K562 (cell line): ENCODE measurements around the gene BRD3. TPM values are rescaled to one million over a fixed set of nuclear protein-coding genes. Genes with fewer than 3 reads are reported as not detected.
A peak's percentile ranks its signal among the peaks of the same experiment; 100 is the strongest.

ENCODE experiments used
- ARHGAP35 ChIP-seq: fragments of 450-650 bp; IDR thresholded peaks from 2 replicates; pipeline ENCODE4 v1.6.1; 2018; ENCODE audit not compliant: partially characterized antibody
- EHMT2 ChIP-seq: fragments of 450-650 bp; IDR thresholded peaks from 2 replicates; pipeline ENCODE4 v1.6.1; 2018; ENCODE audit warnings: antibody characterized with exemption
- ETV6 ChIP-seq, 3 experiments: fragments of 150-350 bp in 1 of 3; sonication (generic) in 1 of 3; formaldehyde crosslinking in 1 of 3; IDR thresholded peaks; 2 replicates each; pipeline versions ENCODE4 v1.6.1 to v1.8.0; 2014 to 2022; ENCODE audit warnings: borderline replicate concordance in 2 of 3, low read depth in 2 of 3, antibody characterized with exemption in 1 of 3, low read length in 1 of 3, mild to moderate bottlenecking in 1 of 3, missing genetic modification reagents in 1 of 3
- FOXA1 ChIP-seq: fragments of 450-650 bp; IDR thresholded peaks from 2 replicates; pipeline ENCODE4 v1.6.1; 2016; ENCODE audit warnings: mild to moderate bottlenecking, borderline replicate concordance
- HDAC6 ChIP-seq: IDR thresholded peaks from 2 replicates; pipeline ENCODE4 v1.6.1; 2012; ENCODE audit warnings: low read depth, mild to moderate bottlenecking, control low read depth, inconsistent platforms, low read length, moderate library complexity
- KAT7 ChIP-seq: sonication (generic); formaldehyde crosslinking; IDR thresholded peaks from 2 replicates; pipeline ENCODE4 v1.8.0; 2022; ENCODE audit warnings: missing genetic modification reagents, mild to moderate bottlenecking, borderline replicate concordance
- MECOM ChIP-seq: fragments of 250-450 bp; sonication (Bioruptor Pico); IDR thresholded peaks from 2 replicates; pipeline ENCODE4 v1.8.0; 2022; ENCODE audit warnings: inconsistent platforms
- NELFE ChIP-seq: IDR thresholded peaks from 2 replicates; pipeline ENCODE4 v1.6.1; 2011; ENCODE audit warnings: mild to moderate bottlenecking; ENCODE audit not compliant: insufficient read depth, insufficient read length
- NR3C1 ChIP-seq: sonication (generic); formaldehyde crosslinking; IDR thresholded peaks from 2 replicates; pipeline ENCODE4 v1.8.1; 2022; ENCODE audit warnings: missing genetic modification reagents
- NR4A1 ChIP-seq, 2 experiments: fragments of 250-450 bp in 1 of 2; fragments of 450-650 bp in 1 of 2; sonication (Bioruptor Pico) in 1 of 2; IDR thresholded peaks; 2 replicates each; pipeline versions ENCODE4 v1.4.0 to v1.6.1; 2016 to 2020; ENCODE audit warnings: mild to moderate bottlenecking in 2 of 2, missing compliant biosample characterization in 1 of 2, missing genetic modification characterization in 1 of 2, moderate library complexity in 1 of 2
- PCBP1 ChIP-seq: fragments of 200-400 bp; formaldehyde crosslinking; IDR thresholded peaks from 2 replicates; pipeline ENCODE4 v1.6.1; 2018; ENCODE audit warnings: mild to moderate bottlenecking, low read depth, low read length; ENCODE audit not compliant: poor library complexity, severe bottlenecking
- PHB2 ChIP-seq: fragments of 450-650 bp; IDR thresholded peaks from 2 replicates; pipeline ENCODE4 v1.6.1; 2017; ENCODE audit warnings: low read depth
- POLR3G ChIP-seq: IDR thresholded peaks from 2 replicates; pipeline ENCODE4 v1.6.1; 2011; ENCODE audit not compliant: insufficient read length, insufficient replicate concordance; ENCODE audit errors: extremely low read depth
- RUNX1 ChIP-seq: sonication (generic); IDR thresholded peaks from 2 replicates; pipeline ENCODE4 v1.6.1; 2016; ENCODE audit warnings: antibody characterized with exemption, low read depth
- THRA ChIP-seq: fragments of 450-650 bp; IDR thresholded peaks from 2 replicates; pipeline ENCODE4 v1.6.1; 2017; ENCODE audit warnings: mild to moderate bottlenecking, moderate library complexity
- THRAP3 ChIP-seq: fragments of 450-650 bp; IDR thresholded peaks from 2 replicates; pipeline ENCODE4 v1.6.1; 2016; ENCODE audit warnings: mild to moderate bottlenecking, inconsistent platforms, borderline replicate concordance
- ZBTB7A ChIP-seq: IDR thresholded peaks from 2 replicates; pipeline ENCODE4 v1.6.1; 2011; ENCODE audit warnings: low read depth, mild to moderate bottlenecking, low read length, moderate library complexity, borderline replicate concordance; ENCODE audit not compliant: control insufficient read depth
- ZNF274 ChIP-seq: IDR thresholded peaks from 2 replicates; pipeline ENCODE4 v1.6.1; 2011; ENCODE audit warnings: low read depth, mild to moderate bottlenecking, low read length, moderate library complexity, borderline replicate concordance
- ZNF583 ChIP-seq: fragments of 250-450 bp; sonication (Bioruptor Pico); IDR thresholded peaks from 2 replicates; pipeline ENCODE4 v1.4.0; 2020
- polyA plus RNA-seq, 8 experiments: library from polyadenylated mRNA; depleted of rRNA in 4 of 8; stranded (reverse) in 5 of 8; unstranded in 3 of 8; fragments of >200 nt; fragmentation: Nextera tagmentation in 2 of 8; fragmentation: Illumina TruSeq in 1 of 8; extraction: Ambion mirVana in 2 of 8; extraction: Trizol in 1 of 8; gene quantifications; 2 replicates each; pipeline versions ENCODE4 v1.2.1 to v1.2.3, GENCODE V29; 2011 to 2014; ENCODE audit warnings: inconsistent platforms in 1 of 8, missing spikeins in 1 of 8
- total RNA-seq, 7 experiments: library from RNA; depleted of rRNA in 6 of 7; stranded (reverse); fragments of >200 nt in 6 of 7; fragmentation: Illumina TruSeq in 2 of 7; extraction: Trizol in 2 of 7; gene quantifications; 2 replicates each; pipeline versions ENCODE4 v1.2.1 to v1.2.3, GENCODE V29; 2011 to 2021; ENCODE audit warnings: low replicate concordance in 1 of 7
- TF ChIP-seq, protein P1 (sequence below): conservative IDR thresholded peaks from 2 replicates; pipeline ENCODE4 v1.6.1; 2011; ENCODE audit warnings: low read depth, mild to moderate bottlenecking, low read length; ENCODE audit not compliant: control insufficient read depth
- TF ChIP-seq, protein P2 (sequence below), 2 experiments: fragments of 250-450 bp in 1 of 2; fragments of 450-650 bp in 1 of 2; sonication (Bioruptor Pico) in 1 of 2; IDR thresholded peaks; 2 replicates each; pipeline versions ENCODE4 v1.6.1 to v1.8.0; 2016 to 2021; ENCODE audit warnings: mild to moderate bottlenecking in 2 of 2, moderate library complexity in 2 of 2, missing compliant biosample characterization in 1 of 2, missing genetic modification characterization in 1 of 2
- TF ChIP-seq, protein P3 (sequence below), 2 experiments: fragments of 200-800 bp in 1 of 2; sonication (Bioruptor generic) in 1 of 2; sonication (generic) in 1 of 2; formaldehyde crosslinking in 1 of 2; IDR thresholded peaks in 1 of 2; conservative IDR thresholded peaks in 1 of 2; 2 replicates each; pipeline versions ENCODE4 v1.5.0 to v1.6.1; 2016 to 2020; ENCODE audit warnings: missing compliant biosample characterization in 1 of 2, missing genetic modification characterization in 1 of 2, missing genetic modification reagents in 1 of 2

BRD3 gene
- total and polyA plus RNA-seq, 9 of the 15 experiments (the other 6 are each of a cell fraction or from before 2014, with no cell fraction given): 0.82 to 37.1 (median 4.2) TPM

DNA sequence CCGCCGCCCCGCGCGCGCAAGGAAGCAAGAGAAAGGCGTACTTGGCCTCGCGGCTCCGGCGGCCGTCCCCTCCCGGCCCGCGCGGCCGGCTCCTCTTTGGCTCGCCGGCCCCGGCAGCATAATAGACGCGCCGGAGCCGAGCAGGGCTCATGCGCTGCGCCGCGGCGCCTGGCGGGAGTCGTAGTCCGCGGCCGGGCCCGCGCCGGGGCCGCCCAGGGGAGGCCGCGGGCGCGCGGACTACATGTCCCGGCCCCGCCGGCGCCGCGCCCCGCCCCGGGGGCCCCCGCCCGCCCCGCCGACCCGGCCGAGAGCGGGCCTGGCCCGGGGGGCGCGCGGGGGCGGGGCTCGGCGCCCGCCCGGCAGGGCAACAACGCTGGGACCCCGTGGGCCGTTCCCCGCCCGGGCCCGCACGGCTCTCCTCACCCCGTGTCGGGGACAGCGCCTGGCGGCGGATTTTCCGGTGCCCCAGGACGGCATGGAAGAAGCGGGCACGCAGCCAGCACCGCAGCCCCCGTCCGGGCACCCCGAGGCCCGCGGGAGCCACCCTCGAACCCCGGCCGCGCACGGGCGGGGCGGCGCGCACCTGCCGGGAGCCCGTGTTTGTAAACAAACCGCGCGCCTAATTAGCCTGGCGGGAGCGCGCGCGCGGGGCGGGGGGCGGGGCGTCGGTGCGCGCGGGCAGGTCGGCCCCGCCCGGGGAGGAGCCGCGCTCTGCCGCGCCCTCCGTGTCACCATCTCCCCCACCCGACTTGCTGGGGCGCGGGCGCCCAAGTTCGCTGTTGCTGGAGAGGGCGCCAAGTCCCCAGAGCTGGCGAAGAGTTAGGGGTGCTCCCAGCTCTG, at the start of gene BRD3 (continued):
- TF ChIP-seq, protein P1, sequence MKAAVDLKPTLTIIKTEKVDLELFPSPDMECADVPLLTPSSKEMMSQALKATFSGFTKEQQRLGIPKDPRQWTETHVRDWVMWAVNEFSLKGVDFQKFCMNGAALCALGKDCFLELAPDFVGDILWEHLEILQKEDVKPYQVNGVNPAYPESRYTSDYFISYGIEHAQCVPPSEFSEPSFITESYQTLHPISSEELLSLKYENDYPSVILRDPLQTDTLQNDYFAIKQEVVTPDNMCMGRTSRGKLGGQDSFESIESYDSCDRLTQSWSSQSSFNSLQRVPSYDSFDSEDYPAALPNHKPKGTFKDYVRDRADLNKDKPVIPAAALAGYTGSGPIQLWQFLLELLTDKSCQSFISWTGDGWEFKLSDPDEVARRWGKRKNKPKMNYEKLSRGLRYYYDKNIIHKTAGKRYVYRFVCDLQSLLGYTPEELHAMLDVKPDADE: peak; percentile 69
- no peak for TF ChIP-seq RUNX1
- TF ChIP-seq ZNF274: no peak
- TF ChIP-seq, protein P2, sequence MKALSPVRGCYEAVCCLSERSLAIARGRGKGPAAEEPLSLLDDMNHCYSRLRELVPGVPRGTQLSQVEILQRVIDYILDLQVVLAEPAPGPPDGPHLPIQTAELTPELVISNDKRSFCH (CRISPR knock-in tag; IDR thresholded peaks at IDR 0.05): no peak
- TF ChIP-seq, protein P2 (tag; IDR thresholded peaks at IDR 0.05): 0 out of 2 replicates have a peak, but pooled peaks have one; percentile 38
- no peak for TF ChIP-seq THRAP3
- TF ChIP-seq POLR3G: no peak
- no peak for TF ChIP-seq THRA
- no peak for TF ChIP-seq PHB2
- TF ChIP-seq, protein P3, sequence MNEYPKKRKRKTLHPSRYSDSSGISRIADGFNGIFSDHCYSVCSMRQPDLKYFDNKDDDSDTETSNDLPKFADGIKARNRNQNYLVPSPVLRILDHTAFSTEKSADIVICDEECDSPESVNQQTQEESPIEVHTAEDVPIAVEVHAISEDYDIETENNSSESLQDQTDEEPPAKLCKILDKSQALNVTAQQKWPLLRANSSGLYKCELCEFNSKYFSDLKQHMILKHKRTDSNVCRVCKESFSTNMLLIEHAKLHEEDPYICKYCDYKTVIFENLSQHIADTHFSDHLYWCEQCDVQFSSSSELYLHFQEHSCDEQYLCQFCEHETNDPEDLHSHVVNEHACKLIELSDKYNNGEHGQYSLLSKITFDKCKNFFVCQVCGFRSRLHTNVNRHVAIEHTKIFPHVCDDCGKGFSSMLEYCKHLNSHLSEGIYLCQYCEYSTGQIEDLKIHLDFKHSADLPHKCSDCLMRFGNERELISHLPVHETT (CRISPR knock-in tag; conservative IDR thresholded peaks at IDR 0.05 in 1 of 2, IDR thresholded peaks at IDR 0.05 in 1 of 2): peak in 1 of 2 experiments; percentile 90; a peak in 2 of 4 replicates
- TF ChIP-seq FOXA1: no peak
- TF ChIP-seq ARHGAP35: no peak
- TF ChIP-seq ZBTB7A: peak; percentile 73; the same call in 1 of the 2 replicates
- TF ChIP-seq PCBP1: no peak
- no peak for TF ChIP-seq NR3C1 (CRISPR knock-in tag)
- no peak for TF ChIP-seq ETV6 (IDR thresholded peaks at IDR 0.05; ENCODE audit: borderline replicate concordance in 1 of 2, low read depth in 2 of 2, low read length in 1 of 2)
- no peak for TF ChIP-seq ETV6 (CRISPR knock-in tag; IDR thresholded peaks at IDR 0.05; ENCODE audit: borderline replicate concordance)
- TF ChIP-seq EHMT2: no peak
- TF ChIP-seq ZNF583 (CRISPR knock-in tag): no peak
- no peak for TF ChIP-seq NR4A1 (CRISPR knock-in tag; IDR thresholded peaks at IDR 0.05)
- TF ChIP-seq NR4A1 (tag; IDR thresholded peaks at IDR 0.05): peak; percentile 57; the same call in 1 of the 2 replicates
- no peak for TF ChIP-seq HDAC6
- TF ChIP-seq NELFE: no peak
- TF ChIP-seq KAT7 (CRISPR knock-in tag): no peak
- no peak for TF ChIP-seq MECOM
